ENCODE data around the gene HCLS1.

The HCLS1 gene

GRCh38 chr3:121658716-121659435 is 1.8 kb downstream of the HCLS1 start:
- TF ChIP-seq, protein P1, sequence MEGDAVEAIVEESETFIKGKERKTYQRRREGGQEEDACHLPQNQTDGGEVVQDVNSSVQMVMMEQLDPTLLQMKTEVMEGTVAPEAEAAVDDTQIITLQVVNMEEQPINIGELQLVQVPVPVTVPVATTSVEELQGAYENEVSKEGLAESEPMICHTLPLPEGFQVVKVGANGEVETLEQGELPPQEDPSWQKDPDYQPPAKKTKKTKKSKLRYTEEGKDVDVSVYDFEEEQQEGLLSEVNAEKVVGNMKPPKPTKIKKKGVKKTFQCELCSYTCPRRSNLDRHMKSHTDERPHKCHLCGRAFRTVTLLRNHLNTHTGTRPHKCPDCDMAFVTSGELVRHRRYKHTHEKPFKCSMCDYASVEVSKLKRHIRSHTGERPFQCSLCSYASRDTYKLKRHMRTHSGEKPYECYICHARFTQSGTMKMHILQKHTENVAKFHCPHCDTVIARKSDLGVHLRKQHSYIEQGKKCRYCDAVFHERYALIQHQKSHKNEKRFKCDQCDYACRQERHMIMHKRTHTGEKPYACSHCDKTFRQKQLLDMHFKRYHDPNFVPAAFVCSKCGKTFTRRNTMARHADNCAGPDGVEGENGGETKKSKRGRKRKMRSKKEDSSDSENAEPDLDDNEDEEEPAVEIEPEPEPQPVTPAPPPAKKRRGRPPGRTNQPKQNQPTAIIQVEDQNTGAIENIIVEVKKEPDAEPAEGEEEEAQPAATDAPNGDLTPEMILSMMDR (IDR thresholded peaks at IDR 0.05; ENCODE audit: low read depth, low read length, missing control alignments), result no peak
- peak overlapping the region; percentile 67 for H3K4me3 ChIP-seq (ENCODE audit: low read depth, low read length)
- no peak for DNase-seq (ENCODE audit: low read depth)

GRCh38 chr3:121654493-121655385 is 6.0 kb downstream of the HCLS1 start:
- DNase-seq (ENCODE audit: low read depth), result peak; percentile 36
- no peak overlapping the region; the same call in 1 of the 2 replicates for H3K4me3 ChIP-seq (ENCODE audit: low read depth, low read length)
- TF ChIP-seq, protein P1 (IDR thresholded peaks at IDR 0.05; ENCODE audit: low read depth, low read length, missing control alignments), result no peak

- H3K4me3 ChIP-seq (ENCODE audit: low read depth, low read length), result no peak overlapping the region
- TF ChIP-seq, protein P1 (IDR thresholded peaks at IDR 0.05; ENCODE audit: low read depth, low read length, missing control alignments), result no peak
- DNase-seq (ENCODE audit: low read depth), result no peak
Measured at GRCh38 chr3:121651684-121652083, 9.0 kb downstream of the HCLS1 start.

DNA sequence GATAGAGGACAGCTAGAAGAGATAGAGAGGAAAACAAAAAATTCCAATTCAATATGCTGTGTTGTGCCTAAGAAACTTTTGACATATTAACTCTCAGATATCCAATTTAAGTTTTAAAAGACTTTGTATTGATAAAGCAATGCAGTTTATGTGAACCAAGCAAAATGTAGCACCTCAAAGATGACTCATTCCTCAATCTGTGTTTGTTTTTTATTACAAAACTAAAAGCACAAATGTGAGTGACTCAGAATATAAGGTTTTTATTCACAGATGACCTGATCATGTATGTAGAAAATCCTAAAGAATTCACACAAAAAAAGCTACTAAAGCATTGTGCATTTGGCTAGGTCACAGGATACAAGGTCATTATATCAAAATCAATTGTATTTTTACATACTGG is 11.1 kb downstream of the HCLS1 start:
- DNase-seq (ENCODE audit: low read depth), result no peak

GRCh38 chr3:121648219-121648958 is 12.3 kb downstream of the HCLS1 start:
- no peak overlapping the region for H3K4me3 ChIP-seq (ENCODE audit: low read depth, low read length)
- TF ChIP-seq, protein P1 (IDR thresholded peaks at IDR 0.05; ENCODE audit: low read depth, low read length, missing control alignments), result no peak
- DNase-seq (ENCODE audit: low read depth), result no peak

More for the DNA sequence above, 11.1 kb downstream of the HCLS1 start:
- no peak overlapping the region for H3K4me3 ChIP-seq (ENCODE audit: low read depth, low read length)
- TF ChIP-seq, protein P1 (IDR thresholded peaks at IDR 0.05; ENCODE audit: low read depth, low read length, missing control alignments), result no peak

- no peak overlapping the region for H3K4me3 ChIP-seq (ENCODE audit: low read depth, low read length)
- no peak for DNase-seq (ENCODE audit: low read depth)
- TF ChIP-seq, protein P1 (IDR thresholded peaks at IDR 0.05; ENCODE audit: low read depth, low read length, missing control alignments), result no peak
Measured at GRCh38 chr3:121645054-121645453, 15.6 kb downstream of the HCLS1 start.
